Activated naive CD4-positive, alpha-beta T cell treated with anti-CD3 and anti-CD28 coated beads for 36 hours (primary cell): ENCODE results near the gene S100A9. TPM values are rescaled to one million over a fixed set of nuclear protein-coding genes. Genes with fewer than 3 reads are reported as not detected.

Source experiments
- CTCF ChIA-PET: fragments of 350-600 bp; sonication (Branson Sonifier 250); formaldehyde crosslinking; loops from one replicate; lab custom pipeline; 2021; ENCODE audit warnings: antibody characterized with exemption; lab: Charles Lee
- DNase-seq: peaks from one replicate; pipeline ENCODE4 v3.0.0-alpha.2; 2020
- H3K27ac Mint-ChIP-seq: one replicate; pipeline ENCODE4 v1.8.0; 2021; ENCODE audit warnings: mild to moderate bottlenecking, mixed read lengths
- H3K27me3 Mint-ChIP-seq: one replicate; pipeline ENCODE4 v1.8.0; 2021; ENCODE audit warnings: low read depth, mixed read lengths
- H3K36me3 Mint-ChIP-seq: one replicate; pipeline ENCODE4 v1.8.0; 2021; ENCODE audit warnings: low read depth, mixed read lengths
- H3K4me1 Mint-ChIP-seq: one replicate; pipeline ENCODE4 v1.8.0; 2021; ENCODE audit warnings: low read depth, mixed read lengths
- H3K4me3 Mint-ChIP-seq: one replicate; pipeline ENCODE4 v1.8.0; 2021; ENCODE audit warnings: mild to moderate bottlenecking, moderate library complexity, mixed read lengths
- H3K9me3 Mint-ChIP-seq: one replicate; pipeline ENCODE4 v1.8.0; 2021; ENCODE audit warnings: mixed read lengths
- intact Hi-C: fragments of 100-400 bp; cut with micrococcal nuclease; formaldehyde crosslinking; loops from one replicate; pipeline ENCODE4 v1.15.1; 2023
- total RNA-seq, 2 experiments: library from RNA; stranded (reverse); gene quantifications; one replicate each; pipeline ENCODE4 v1.2.3, GENCODE V29; 2021

S100A9 gene
- total RNA-seq, 2 experiments from 2014 or later, result 1.7 to 2.6 TPM

DNA sequence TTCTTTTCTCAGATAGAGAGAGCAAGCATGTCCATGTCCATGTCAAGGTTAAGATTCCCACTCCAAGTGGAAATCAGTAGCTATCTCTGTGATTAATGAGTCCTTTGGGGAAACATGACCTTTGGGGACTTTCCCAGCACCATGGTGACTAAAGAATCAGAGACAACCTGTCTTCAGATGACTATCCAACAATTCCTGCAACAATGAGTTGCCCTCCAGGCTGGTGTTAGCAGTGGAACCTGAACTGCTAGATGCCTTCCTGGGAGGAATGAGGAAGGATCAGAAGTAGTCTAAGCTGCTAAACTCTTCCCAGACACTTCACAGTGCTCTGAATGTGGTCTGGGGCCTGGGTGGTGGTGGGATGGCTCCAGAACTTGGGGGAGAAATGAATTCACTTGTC lies 6.5 kb downstream of the S100A9 start:
- CTCF ChIA-PET, result interaction anchor here (0.6 to 3.6 kb wide), 4 partner anchors 11 to 904 kb away, joined by 3 to 16 read pairs (median 4); no protein-coding TSS in a partner anchor
- intact Hi-C loops, result no loop called here
- H3K4me1 Mint-ChIP-seq, result peaks cover 1% of the 10 kb centered on the region
- no peaks in the 10 kb centered on the region for H3K27me3 Mint-ChIP-seq
- DNase-seq, result no peak
- no peaks in the 10 kb centered on the region for H3K9me3 Mint-ChIP-seq
- H3K27ac Mint-ChIP-seq, result no peak overlapping the region
- H3K36me3 Mint-ChIP-seq, result no peaks in the 10 kb centered on the region
- H3K4me3 Mint-ChIP-seq, result no peak overlapping the region

DNA sequence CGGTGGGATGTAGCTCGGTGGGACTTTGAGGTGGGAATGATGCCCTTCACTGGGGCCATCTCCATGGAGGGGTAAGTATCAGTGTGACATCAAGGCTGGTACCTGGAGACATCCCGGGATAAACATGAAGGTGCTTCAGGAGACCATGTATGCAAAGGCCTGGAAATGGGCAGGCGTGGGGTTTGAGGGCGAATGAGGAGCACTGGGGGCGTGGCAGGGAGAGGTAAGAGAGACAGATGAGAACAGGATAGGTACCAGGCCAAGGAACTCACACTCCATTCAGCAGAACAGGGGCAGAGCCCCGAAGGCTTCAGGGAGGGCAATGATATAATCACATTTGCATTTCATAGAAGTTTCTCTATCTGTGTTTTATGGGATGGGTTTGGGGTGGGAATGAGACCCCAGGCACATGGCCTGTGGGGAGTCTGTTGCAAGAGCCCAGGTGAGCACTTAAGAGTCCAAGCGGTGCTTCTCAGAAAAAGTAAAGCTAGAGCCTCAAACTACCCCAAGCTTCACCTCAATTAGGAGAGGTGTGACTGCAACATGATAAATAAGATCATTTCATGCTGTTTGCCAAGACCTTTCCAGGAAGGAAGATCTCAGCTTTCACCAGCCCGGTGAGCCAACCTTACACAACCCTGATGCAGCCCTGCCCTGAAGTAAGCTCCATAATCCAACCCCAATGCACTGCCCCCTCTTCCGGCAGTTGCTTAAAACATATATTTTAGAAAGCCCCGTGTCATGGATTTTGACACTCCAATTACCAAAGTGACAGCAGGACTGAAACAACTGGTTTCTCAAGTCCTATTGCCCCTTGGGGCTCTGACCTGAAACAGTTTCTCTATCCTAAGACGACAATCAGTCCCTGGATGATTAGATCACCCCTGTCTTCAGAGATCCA lies 7.4 kb downstream of the S100A9 start:
- no peak overlapping the region for H3K27ac Mint-ChIP-seq
- no peaks in the 10 kb centered on the region for H3K27me3 Mint-ChIP-seq
- CTCF ChIA-PET, result interaction anchor here (0.6 to 1.2 kb wide), 2 partner anchors 13 to 905 kb away, joined by 3 to 4 read pairs; no protein-coding TSS in a partner anchor
- no peak for DNase-seq
- no peaks in the 10 kb centered on the region for H3K9me3 Mint-ChIP-seq
- intact Hi-C loops, result no loop called here
- no peaks in the 10 kb centered on the region for H3K36me3 Mint-ChIP-seq
- peaks cover 1% of the 10 kb centered on the region for H3K4me1 Mint-ChIP-seq
- no peak overlapping the region for H3K4me3 Mint-ChIP-seq

DNA sequence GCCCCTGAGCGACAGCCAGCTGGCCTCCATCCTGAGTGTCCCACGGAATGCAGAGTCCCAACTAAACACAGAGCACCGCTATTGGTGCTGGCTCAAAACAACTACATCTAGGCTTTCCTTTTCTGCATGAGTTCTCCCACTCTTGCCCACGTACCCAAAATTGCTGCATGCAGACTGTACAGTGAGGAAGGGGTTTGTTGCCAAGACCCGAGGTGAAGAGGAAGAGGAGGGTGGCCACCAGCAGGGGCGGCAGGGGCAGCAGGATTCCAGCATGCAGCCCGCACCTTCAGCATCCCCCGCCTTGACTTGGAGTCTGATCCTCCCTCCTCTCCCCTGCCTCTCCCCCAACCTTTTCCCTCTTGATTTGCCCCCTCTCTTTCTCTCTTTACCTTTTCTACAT lies 8.0 kb downstream of the S100A9 start:
- Mint-ChIP-seq H3K4me3 (no peak overlapping the region), H3K27ac (no peak overlapping the region), H3K27me3 (no peaks in the 10 kb centered on the region), H3K4me1 (peaks cover 1% of the 10 kb centered on the region), H3K36me3 (no peaks in the 10 kb centered on the region), H3K9me3 (no peaks in the 10 kb centered on the region)
- intact Hi-C loops, result no loop called here
- DNase-seq, result no peak
- CTCF ChIA-PET, result interaction anchor here (1.2 kb wide), 1 partner anchor 13 kb away, joined by 4 read pairs; no protein-coding TSS in a partner anchor

DNA sequence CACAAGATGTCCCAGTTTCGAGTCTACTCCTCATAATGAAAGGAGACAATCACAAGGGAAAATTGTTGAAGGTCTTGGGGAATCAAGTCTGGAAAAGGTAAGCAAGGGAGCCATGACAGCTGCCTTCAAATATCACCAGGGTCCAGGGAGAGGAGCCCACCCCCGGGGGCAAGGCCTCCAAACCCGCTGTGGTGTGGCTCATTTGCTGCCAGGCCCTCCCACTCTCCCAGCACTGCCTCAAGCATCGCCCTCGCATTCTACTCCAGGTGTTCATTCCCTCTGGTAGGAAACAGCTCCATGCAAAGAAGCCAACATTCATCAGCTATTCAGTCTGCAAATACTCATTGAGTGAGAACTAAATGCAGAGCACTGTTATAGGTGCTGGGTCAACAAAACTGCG lies 8.6 kb downstream of the S100A9 start:
- CTCF ChIA-PET, result no interaction called here
- intact Hi-C loops, result no loop called here
- H3K4me3 Mint-ChIP-seq, result no peak overlapping the region
- H3K4me1 Mint-ChIP-seq, result peaks cover 1% of the 10 kb centered on the region
- H3K9me3 Mint-ChIP-seq, result no peaks in the 10 kb centered on the region
- no peak for DNase-seq
- no peak overlapping the region for H3K27ac Mint-ChIP-seq
- H3K36me3 Mint-ChIP-seq, result no peaks in the 10 kb centered on the region
- no peaks in the 10 kb centered on the region for H3K27me3 Mint-ChIP-seq

DNA sequence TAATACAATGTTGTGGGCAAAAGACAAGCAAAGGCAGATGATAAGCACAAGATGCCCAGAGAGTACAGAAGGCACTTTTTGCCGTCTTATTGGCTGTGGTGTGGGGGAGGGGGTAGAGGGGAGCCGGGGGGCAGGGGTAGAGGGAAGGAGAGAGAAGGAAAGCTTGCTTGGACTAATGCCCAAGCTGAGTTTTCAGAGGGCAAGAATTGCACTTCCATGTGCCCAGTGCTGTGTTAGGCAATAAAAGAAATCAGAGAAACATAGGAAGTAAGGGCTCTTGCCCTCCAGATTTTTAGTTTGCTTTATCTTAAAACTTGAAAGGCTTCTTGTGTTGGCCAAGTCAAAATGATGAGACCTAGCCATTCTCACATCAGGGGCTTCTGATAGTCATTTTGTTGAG lies 9.4 kb downstream of the S100A9 start:
- no peaks in the 10 kb centered on the region for H3K36me3 Mint-ChIP-seq
- CTCF ChIA-PET, result interaction anchor here (1.2 kb wide), 1 partner anchor 129 kb away, joined by 4 read pairs; no protein-coding TSS in a partner anchor
- H3K4me3 Mint-ChIP-seq, result no peak overlapping the region

DNA sequence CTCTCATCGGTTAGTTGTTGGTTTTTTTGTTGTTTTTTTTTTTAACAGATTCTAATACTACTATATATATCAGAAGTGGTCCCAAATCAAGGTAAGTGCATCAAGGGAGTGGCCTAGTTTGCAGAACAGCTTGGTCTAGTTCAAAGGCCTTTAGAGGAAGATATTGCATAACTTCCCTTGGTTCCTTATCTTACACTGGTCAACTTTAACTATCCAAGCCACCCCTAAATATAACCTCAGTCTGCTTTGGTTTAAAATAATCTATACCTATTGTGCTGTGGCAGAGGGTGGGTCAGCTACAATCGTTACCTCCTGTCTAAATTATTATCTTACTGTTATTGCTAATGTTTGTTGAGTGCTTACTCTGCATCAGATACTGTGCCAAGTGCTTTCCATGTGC lies 10.8 kb downstream of the S100A9 start:
- CTCF ChIA-PET, result no interaction called here
- Mint-ChIP-seq H3K4me3 (no peak overlapping the region), H3K9me3 (no peaks in the 10 kb centered on the region), H3K4me1 (peaks cover 1% of the 10 kb centered on the region), H3K27me3 (no peaks in the 10 kb centered on the region), H3K36me3 (no peaks in the 10 kb centered on the region), H3K27ac (no peak overlapping the region)
- DNase-seq, result no peak
- intact Hi-C loops, result no loop called here

More for the DNA sequence above, 9.4 kb downstream of the S100A9 start:
- H3K9me3 Mint-ChIP-seq, result no peaks in the 10 kb centered on the region
- DNase-seq, result no peak
- intact Hi-C loops, result no loop called here
- no peaks in the 10 kb centered on the region for H3K27me3 Mint-ChIP-seq
- no peak overlapping the region for H3K27ac Mint-ChIP-seq
- H3K4me1 Mint-ChIP-seq, result peaks cover 1% of the 10 kb centered on the region

DNA sequence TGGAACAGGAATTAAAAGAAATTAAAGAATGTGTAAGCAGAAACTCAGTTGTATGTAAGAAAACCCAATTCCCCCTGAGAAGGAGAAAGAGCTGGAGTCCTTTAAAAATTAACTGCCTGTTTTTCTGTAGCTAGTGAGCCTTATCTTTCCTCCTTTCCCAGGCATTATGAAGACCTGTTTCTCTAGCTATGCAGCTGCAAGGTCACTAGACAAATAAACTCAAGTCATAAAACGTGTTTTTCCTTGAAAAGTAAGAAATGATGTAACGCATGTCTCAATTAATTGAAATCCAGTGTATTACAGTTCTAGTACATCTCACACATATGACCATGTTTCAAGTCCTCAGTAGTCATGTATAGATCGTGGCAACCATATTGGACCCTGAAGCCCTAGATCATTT lies 12.5 kb downstream of the S100A9 start:
- intact Hi-C loops, result no loop called here
- H3K27ac Mint-ChIP-seq, result no peak overlapping the region
- H3K27me3 Mint-ChIP-seq, result no peaks in the 10 kb centered on the region
- no peaks in the 10 kb centered on the region for H3K4me1 Mint-ChIP-seq
- H3K9me3 Mint-ChIP-seq, result no peaks in the 10 kb centered on the region
- no peak for DNase-seq
- H3K4me3 Mint-ChIP-seq, result no peak overlapping the region
- H3K36me3 Mint-ChIP-seq, result no peaks in the 10 kb centered on the region
- CTCF ChIA-PET, result no interaction called here

DNA sequence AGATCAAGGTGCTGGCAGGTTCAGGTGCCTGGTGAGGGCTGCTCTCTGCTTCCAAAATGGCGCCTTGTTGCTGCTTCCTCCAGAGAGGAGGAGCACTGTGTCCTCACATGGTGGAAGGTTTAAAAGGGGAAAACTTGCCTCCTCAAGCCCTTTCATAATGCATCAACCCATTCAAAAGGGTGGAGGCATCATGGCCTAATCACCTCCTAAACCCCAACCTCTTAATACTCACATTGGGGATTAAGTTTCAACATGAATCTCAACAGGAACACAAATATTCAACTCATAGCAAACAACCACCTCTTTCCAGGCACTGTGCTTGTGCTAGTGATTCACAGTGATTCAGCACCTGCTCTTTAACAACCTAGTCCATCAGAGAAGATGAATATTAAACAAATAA lies 13.6 kb downstream of the S100A9 start:
- Mint-ChIP-seq H3K27ac (no peak overlapping the region), H3K36me3 (no peaks in the 10 kb centered on the region), H3K4me1 (no peaks in the 10 kb centered on the region), H3K9me3 (no peaks in the 10 kb centered on the region), H3K27me3 (no peaks in the 10 kb centered on the region), H3K4me3 (no peak overlapping the region)
- DNase-seq, result no peak
- intact Hi-C loops, result no loop called here
- CTCF ChIA-PET, result no interaction called here

DNA sequence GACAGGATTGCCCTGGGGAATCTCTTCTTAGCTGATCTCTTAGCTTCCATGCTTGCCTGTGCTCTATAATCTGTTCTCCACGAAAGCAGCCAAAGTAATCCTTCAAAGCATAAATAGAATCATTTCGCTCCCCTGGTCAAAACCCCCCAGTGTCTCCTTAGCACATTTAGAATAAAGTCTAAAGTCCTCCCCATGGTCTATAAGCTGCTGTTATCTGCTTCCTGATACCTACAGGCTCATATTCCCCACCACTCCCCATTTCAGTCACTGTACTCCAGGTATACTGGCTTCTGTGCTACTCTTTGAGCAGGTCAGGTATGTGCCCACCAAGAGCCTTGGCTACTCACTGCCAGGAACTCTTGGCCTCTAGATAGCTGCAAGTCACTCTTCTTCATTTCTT lies 14.9 kb downstream of the S100A9 start:
- no peak for DNase-seq
- H3K4me1 Mint-ChIP-seq, result no peaks in the 10 kb centered on the region
- intact Hi-C loops, result no loop called here
- no peaks in the 10 kb centered on the region for H3K36me3 Mint-ChIP-seq
- H3K9me3 Mint-ChIP-seq, result no peaks in the 10 kb centered on the region
- peaks cover 5% of the 10 kb centered on the region for H3K27me3 Mint-ChIP-seq
- no peak overlapping the region for H3K4me3 Mint-ChIP-seq
- no peak overlapping the region for H3K27ac Mint-ChIP-seq
- CTCF ChIA-PET, result no interaction called here

DNA sequence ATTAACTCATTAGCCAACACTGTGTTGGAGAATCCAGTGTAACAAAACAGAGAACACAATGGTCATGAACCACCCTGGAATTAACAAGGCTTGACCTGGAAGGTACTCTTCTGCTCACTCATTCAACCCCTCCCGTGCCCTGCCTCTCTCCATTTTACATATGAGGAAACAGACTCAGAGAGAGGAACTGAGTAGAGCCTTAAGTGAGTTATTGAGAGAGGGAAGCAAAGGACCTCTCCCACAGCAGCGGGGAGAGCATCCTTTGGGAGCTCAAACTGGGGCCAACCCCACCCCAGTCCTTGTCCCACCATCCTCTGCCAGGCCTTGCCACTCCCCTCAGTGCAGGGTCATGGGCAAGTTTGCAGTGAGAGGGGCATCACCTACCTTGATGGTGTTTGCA lies 16.4 kb downstream of the S100A9 start:
- no peaks in the 10 kb centered on the region for H3K4me1 Mint-ChIP-seq

DNA sequence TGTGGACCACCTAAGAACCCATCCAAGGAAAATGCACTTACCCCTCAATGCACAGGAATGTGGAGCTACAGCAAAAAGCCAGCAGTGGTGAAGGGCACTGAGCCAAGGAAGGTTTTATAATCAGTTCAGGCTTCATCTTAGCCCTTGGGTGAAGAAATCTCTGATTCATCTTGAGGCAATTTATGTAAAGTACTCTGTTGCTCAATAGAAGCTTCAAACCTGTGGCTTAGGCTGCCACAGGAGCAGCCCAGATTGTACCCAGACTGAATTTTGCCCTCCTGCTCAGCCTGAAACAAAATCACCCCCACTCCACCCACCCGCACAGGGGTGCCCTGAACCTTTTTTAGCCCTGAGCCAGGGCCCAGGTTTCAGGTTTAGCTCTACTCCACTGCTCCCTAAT lies 17.9 kb downstream of the S100A9 start, which contains the start of gene S100A12:
TSS of gene S100A12 (minus strand) at position 111 of the 400 bp plus-strand sequence. CDS start 1,029 bp downstream, outside the sequence.
- no peak for DNase-seq
- Mint-ChIP-seq H3K27me3 (peaks cover 18% of the 10 kb centered on the region), H3K4me1 (no peaks in the 10 kb centered on the region), H3K27ac (no peak within 1 kb of the TSS), H3K36me3 (no peaks in the 10 kb centered on the region), H3K4me3 (no peak within 1 kb of the TSS), H3K9me3 (no peaks in the 10 kb centered on the region)
- CTCF ChIA-PET, result interaction anchor here (1.6 kb wide), 1 partner anchor 23 kb away, joined by 4 read pairs; no protein-coding TSS in a partner anchor
- intact Hi-C loops, result no loop called here

More for the DNA sequence above, 16.4 kb downstream of the S100A9 start:
- no peaks in the 10 kb centered on the region for H3K36me3 Mint-ChIP-seq
- H3K9me3 Mint-ChIP-seq, result no peaks in the 10 kb centered on the region
- no peak for DNase-seq
- CTCF ChIA-PET, result interaction anchor here (0.7 kb wide), 1 partner anchor 22 kb away, joined by 3 read pairs; no protein-coding TSS in a partner anchor
- no peak overlapping the region for H3K4me3 Mint-ChIP-seq
- H3K27ac Mint-ChIP-seq, result no peak overlapping the region
- intact Hi-C loops, result no loop called here
- H3K27me3 Mint-ChIP-seq, result peaks cover 15% of the 10 kb centered on the region

DNA sequence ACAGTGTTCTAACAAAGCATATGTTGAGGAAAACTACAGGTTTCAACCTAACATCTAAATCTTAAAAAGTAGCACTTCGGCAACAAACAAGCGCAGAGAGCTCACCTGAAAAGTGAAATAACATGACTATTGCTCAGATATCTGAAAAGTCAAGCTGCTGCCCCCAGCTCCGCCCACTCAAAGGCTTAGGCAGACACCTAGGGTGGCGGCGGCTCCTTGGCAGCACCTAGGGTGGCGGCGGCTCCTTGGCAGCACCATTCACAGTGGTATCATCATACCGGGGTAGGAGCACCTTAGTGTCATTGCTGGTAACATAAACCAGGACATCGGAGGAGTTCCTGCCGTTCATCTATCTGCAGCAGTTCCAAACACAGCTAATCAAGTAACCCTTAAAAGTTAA lies 21.9 kb downstream of the S100A9 start:
- Mint-ChIP-seq H3K27ac (no peak overlapping the region), H3K27me3 (peaks cover 23% of the 10 kb centered on the region)
- CTCF ChIA-PET, result no interaction called here

DNA sequence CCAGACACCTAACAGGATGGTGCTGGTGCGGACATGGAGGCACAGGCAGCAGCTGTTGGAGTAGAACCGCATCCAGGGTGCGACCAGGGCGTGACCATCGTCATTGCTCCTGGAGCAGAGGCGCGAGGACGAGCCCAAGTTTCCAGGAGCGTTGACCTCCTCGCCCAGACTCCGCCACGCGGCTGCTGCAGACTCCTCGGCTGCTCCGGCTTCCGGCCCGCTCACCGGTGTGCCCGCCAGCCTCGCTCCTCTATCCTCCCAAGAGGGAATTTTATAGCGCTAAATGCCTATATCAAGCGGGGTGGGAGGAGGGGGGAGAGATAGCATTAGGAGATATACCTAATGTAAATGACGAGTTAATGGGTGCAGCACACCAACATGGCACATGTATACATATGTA lies 23.1 kb downstream of the S100A9 start:
- no peaks in the 10 kb centered on the region for H3K4me1 Mint-ChIP-seq
- H3K27me3 Mint-ChIP-seq, result peaks cover 23% of the 10 kb centered on the region

More for the DNA sequence above, 21.9 kb downstream of the S100A9 start:
- no peak for DNase-seq
- H3K9me3 Mint-ChIP-seq, result peaks cover 8% of the 10 kb centered on the region
- no peaks in the 10 kb centered on the region for H3K36me3 Mint-ChIP-seq
- intact Hi-C loops, result no loop called here
- H3K4me3 Mint-ChIP-seq, result no peak overlapping the region
- no peaks in the 10 kb centered on the region for H3K4me1 Mint-ChIP-seq

More for the DNA sequence above, 23.1 kb downstream of the S100A9 start:
- H3K27ac Mint-ChIP-seq, result no peak overlapping the region
- intact Hi-C loops, result no loop called here
- CTCF ChIA-PET, result no interaction called here
- no peak for DNase-seq
- no peak overlapping the region for H3K4me3 Mint-ChIP-seq
- H3K36me3 Mint-ChIP-seq, result no peaks in the 10 kb centered on the region
- peaks cover 8% of the 10 kb centered on the region for H3K9me3 Mint-ChIP-seq
